HepG2 (cell line): ENCODE results near the gene TOP3B. TPM values are rescaled to one million over a fixed set of nuclear protein-coding genes. Genes with fewer than 3 reads are reported as not detected.

ENCODE experiments used
- ATAC-seq: fragments of 200-7000 bp; cut with Tn5 transposase; 3 replicates; pipeline ENCODE4 v1.9.1; 2020; ENCODE audit warnings: mild to moderate bottlenecking, moderate library complexity
- BruUV-seq: library from RNA; stranded (reverse); fragments of 400-500 nt; replicated peaks from 2 replicates; lab custom pipeline; 2021; lab: Mats Ljungman, UMichigan
- CTCF ChIA-PET: fragments of 300-600 bp; formaldehyde crosslinking; extraction: SDS; loops from one replicate; lab custom pipeline; 2021; ENCODE audit warnings: low total read pairs, inconsistent platforms, low intra/inter-chr PET ratio; lab: Yijun Ruan, JAX
- POLR2A ChIA-PET: fragments of 350-600 bp; sonication (Branson Sonifier 250); formaldehyde crosslinking; loops from one replicate; lab custom pipeline; 2020; ENCODE audit warnings: antibody characterized with exemption, inconsistent platforms; lab: Yijun Ruan, JAX
- DNase-seq: peaks from one replicate; pipeline ENCODE4 v3.0.0-alpha.2; 2015; ENCODE audit warnings: low spot score
- FAIRE-seq: peaks from 3 replicates; lab custom pipeline; 2011; peaks lifted over from hg19 to GRCh38; lab: Jason Lieb, UNC
- H2AFZ ChIP-seq: one replicate; pipeline ENCODE4 v1.6.1; 2011; ENCODE audit warnings: low read length, inconsistent platforms
- H3K27ac ChIP-seq: fragments of 300-600 bp; 3 replicates; pipeline ENCODE4 v1.8.0; 2011; ENCODE audit warnings: mixed run types, mild to moderate bottlenecking, mixed read lengths, low read length, inconsistent platforms; ENCODE audit not compliant: insufficient read depth; ENCODE audit errors: extremely low read length
- H3K27me3 ChIP-seq, 2 experiments: fragments of 200-600 bp in 1 of 2; 2 replicates in 1 of 2; 3 replicates in 1 of 2; pipeline versions ENCODE4 v1.6.0 to v1.8.0; 2011; ENCODE audit warnings: low read length in 2 of 2, mild to moderate bottlenecking in 2 of 2, moderate library complexity in 2 of 2, inconsistent platforms in 1 of 2; ENCODE audit not compliant: insufficient read depth in 2 of 2, control insufficient read depth in 1 of 2
- H3K36me3 ChIP-seq, 2 experiments: fragments of 200-600 bp in 1 of 2; replicated peaks in 1 of 2; 2 replicates in 1 of 2; 3 replicates in 1 of 2; pipeline versions ENCODE4 v1.5.1 to v1.8.0; 2011; ENCODE audit warnings: low read length in 2 of 2, inconsistent platforms in 1 of 2; ENCODE audit not compliant: insufficient read depth in 2 of 2, control insufficient read depth in 1 of 2
- H3K4me1 ChIP-seq: 2 replicates; pipeline ENCODE4 v1.5.1; 2012; ENCODE audit warnings: low read length, inconsistent platforms; ENCODE audit not compliant: insufficient read depth
- H3K4me2 ChIP-seq: 2 replicates; pipeline ENCODE4 v1.6.0; 2011; ENCODE audit warnings: low read depth, low read length, inconsistent platforms
- H3K4me3 ChIP-seq, 3 experiments: fragments of 200-600 bp in 1 of 3; sonication (generic), shearing (Covaris generic) in 1 of 3; replicated peaks in 1 of 3; 2 replicates each; pipeline ENCODE4 v1.5.1; 2011 to 2016; ENCODE audit warnings: low read length in 3 of 3, inconsistent platforms in 2 of 3, low read depth in 2 of 3, mild to moderate bottlenecking in 2 of 3, control low read depth in 1 of 3, mixed read lengths in 1 of 3; ENCODE audit not compliant: insufficient read depth in 1 of 3
- H3K79me2 ChIP-seq: one replicate; pipeline ENCODE4 v1.6.1; 2011; ENCODE audit warnings: low read length, inconsistent platforms; ENCODE audit not compliant: insufficient read depth
- H3K9ac ChIP-seq: 2 replicates; pipeline ENCODE4 v1.6.0; 2011; ENCODE audit warnings: mild to moderate bottlenecking, low read depth, low read length, inconsistent platforms; ENCODE audit not compliant: insufficient read depth
- H3K9me3 ChIP-seq: 2 replicates; pipeline ENCODE4 v1.5.1; 2012; ENCODE audit warnings: mild to moderate bottlenecking, low read length
- H4K20me1 ChIP-seq: 2 replicates; pipeline ENCODE4 v1.6.0; 2011; ENCODE audit warnings: inconsistent platforms, mild to moderate bottlenecking, low read length, moderate library complexity; ENCODE audit not compliant: insufficient read depth
- CREB1 ChIP-seq, 2 experiments: fragments of 450-650 bp in 1 of 2; IDR thresholded peaks; 2 replicates each; pipeline ENCODE4 v1.6.1; 2016 to 2017; ENCODE audit warnings: control low read depth in 1 of 2, mild to moderate bottlenecking in 1 of 2, missing compliant biosample characterization in 1 of 2, missing genetic modification characterization in 1 of 2
- DPF2 ChIP-seq: sonication (generic); formaldehyde crosslinking; IDR thresholded peaks from 2 replicates; pipeline ENCODE4 v1.4.0; 2020; ENCODE audit warnings: mild to moderate bottlenecking, low read depth, missing genetic modification reagents, borderline replicate concordance
- KMT2A ChIP-seq: sonication (generic); formaldehyde crosslinking; IDR thresholded peaks from 2 replicates; pipeline ENCODE4 v1.4.0; 2020; ENCODE audit warnings: missing genetic modification reagents
- MXD4 ChIP-seq: IDR thresholded peaks from 2 replicates; pipeline ENCODE4 v1.6.1; 2016; ENCODE audit warnings: mild to moderate bottlenecking, missing biosample characterization, missing genetic modification reagents
- MYC ChIP-seq: sonication (generic); formaldehyde crosslinking; IDR thresholded peaks from 2 replicates; pipeline ENCODE4 v1.9.0; 2021; ENCODE audit warnings: missing genetic modification reagents, borderline replicate concordance
- PHF5A ChIP-seq: IDR thresholded peaks from one replicate; pipeline ENCODE4 v1.6.1; 2018; ENCODE audit warnings: low read depth, missing genetic modification reagents; ENCODE audit not compliant: unreplicated experiment
- SUZ12 ChIP-seq: fragments of 150-350 bp; IDR thresholded peaks from 2 replicates; pipeline ENCODE4 v1.6.1; 2014; ENCODE audit warnings: low read depth, low read length
- THAP11 ChIP-seq: IDR thresholded peaks from 2 replicates; pipeline ENCODE4 v1.6.1; 2016; ENCODE audit warnings: missing biosample characterization, missing genetic modification reagents
- ZBTB7B ChIP-seq: sonication (generic); formaldehyde crosslinking; IDR thresholded peaks from 2 replicates; pipeline ENCODE4 v1.4.0; 2020; ENCODE audit warnings: missing genetic modification reagents
- ZNF17 ChIP-seq: sonication (generic); formaldehyde crosslinking; IDR thresholded peaks from 2 replicates; pipeline ENCODE4 v1.5.0; 2020; ENCODE audit warnings: mild to moderate bottlenecking, missing genetic modification reagents
- ZNF282 ChIP-seq: fragments of 450-650 bp; IDR thresholded peaks from 2 replicates; pipeline ENCODE4 v1.6.1; 2018; ENCODE audit not compliant: partially characterized antibody
- ZNF382 ChIP-seq: sonication (generic); formaldehyde crosslinking; IDR thresholded peaks from 2 replicates; pipeline ENCODE4 v1.5.0; 2020; ENCODE audit warnings: missing genetic modification reagents, mild to moderate bottlenecking, borderline replicate concordance
- ZNF574 ChIP-seq: sonication (generic); formaldehyde crosslinking; IDR thresholded peaks from 2 replicates; pipeline ENCODE4 v1.4.0; 2020; ENCODE audit warnings: missing genetic modification reagents
- WGBS: methylation state at CpG from one replicate; pipeline ENCODE4 v1.1.6; 2017; ENCODE audit warnings: low lambda C conversion rate; 5-methylcytosine and 5-hydroxymethylcytosine counted together
- in situ Hi-C: cut with HindIII; loops from 2 replicates; pipeline ENCODE4 v1.10.0; 2017; ENCODE audit warnings: low pct_unique_long_range_greater_than_20kb; ENCODE audit not compliant: extremely low pct_ligation_motif_present
- intact Hi-C: fragments of 100-400 bp; cut with micrococcal nuclease; formaldehyde crosslinking; loops from one replicate; pipeline ENCODE4 v1.10.0; 2022; ENCODE audit not compliant: unreplicated experiment
- polyA plus RNA-seq, 8 experiments: library from polyadenylated mRNA; depleted of rRNA in 3 of 8; stranded (reverse) in 7 of 8; unstranded in 1 of 8; fragments of >200 nt; fragmentation: Illumina TruSeq in 4 of 8; extraction: Trizol in 4 of 8; gene quantifications; 2 replicates each; pipeline versions ENCODE4 v1.2.1 to v1.2.3, GENCODE V29; 2011 to 2016; ENCODE audit warnings: low read depth in 4 of 8, missing spikeins in 1 of 8, mixed read lengths in 1 of 8; ENCODE audit not compliant: insufficient read depth in 1 of 8
- total RNA-seq, 5 experiments: library from RNA; depleted of rRNA; stranded (reverse); fragments of >200 nt; fragmentation: Illumina TruSeq; extraction: Trizol; gene quantifications; 2 replicates each; pipeline ENCODE4 v1.2.3, GENCODE V29; 2016; ENCODE audit warnings: low read depth in 1 of 5
- TF ChIP-seq, protein P1 (sequence below): sonication (generic); formaldehyde crosslinking; IDR thresholded peaks from 2 replicates; pipeline ENCODE4 v1.5.0; 2020; ENCODE audit warnings: mild to moderate bottlenecking, missing genetic modification reagents
- TF ChIP-seq, protein P2 (sequence below): sonication (generic); formaldehyde crosslinking; IDR thresholded peaks from 2 replicates; pipeline ENCODE4 v1.4.0; 2020; ENCODE audit warnings: missing genetic modification reagents
- TF ChIP-seq, protein P3 (sequence below): sonication (generic); formaldehyde crosslinking; IDR thresholded peaks from 2 replicates; pipeline ENCODE4 v1.5.0; 2020; ENCODE audit warnings: missing genetic modification reagents

The TOP3B gene
- total and polyA plus RNA-seq, 2 of the 13 experiments (the other 11 are each of a cell fraction or from before 2014, with no cell fraction given): 28.5 to 29.7 TPM

GRCh38 chr22:22022255-22022840 lies 39.8 kb upstream of the TOP3B start:
- ATAC-seq (no peak), DNase-seq (no peak), FAIRE-seq (no peak)
- CTCF ChIA-PET: no interaction called here
- BruUV-seq: no TSS peak
- intact Hi-C loops: no loop called here
- Histone ChIP-seq H3K9me3 (no peaks in the 10 kb centered on the region), H3K4me2 (no peak overlapping the region), H3K27me3 (peaks cover 0 to 33% of the 10 kb centered on the region in 2 experiments; a peak in 4 of 5 replicates), H2AFZ (no peak overlapping the region), H3K36me3 (no peaks in the 10 kb centered on the region), H3K4me3 (no peak overlapping the region), H3K9ac (no peak overlapping the region), H4K20me1 (no peaks in the 10 kb centered on the region), H3K27ac (no peak overlapping the region), H3K79me2 (no peaks in the 10 kb centered on the region), H3K4me1 (no peaks in the 10 kb centered on the region)
- in situ Hi-C loops: no loop called here
- POLR2A ChIA-PET: no interaction called here
- WGBS: 19% methylated on average over 3 of the region's 5 CpGs
- TF ChIP-seq MXD4 (CRISPR knock-in tag): no peak
- no peak for TF ChIP-seq ZNF382 (CRISPR knock-in tag)
- no peak for TF ChIP-seq ZNF282
- TF ChIP-seq, protein P1, sequence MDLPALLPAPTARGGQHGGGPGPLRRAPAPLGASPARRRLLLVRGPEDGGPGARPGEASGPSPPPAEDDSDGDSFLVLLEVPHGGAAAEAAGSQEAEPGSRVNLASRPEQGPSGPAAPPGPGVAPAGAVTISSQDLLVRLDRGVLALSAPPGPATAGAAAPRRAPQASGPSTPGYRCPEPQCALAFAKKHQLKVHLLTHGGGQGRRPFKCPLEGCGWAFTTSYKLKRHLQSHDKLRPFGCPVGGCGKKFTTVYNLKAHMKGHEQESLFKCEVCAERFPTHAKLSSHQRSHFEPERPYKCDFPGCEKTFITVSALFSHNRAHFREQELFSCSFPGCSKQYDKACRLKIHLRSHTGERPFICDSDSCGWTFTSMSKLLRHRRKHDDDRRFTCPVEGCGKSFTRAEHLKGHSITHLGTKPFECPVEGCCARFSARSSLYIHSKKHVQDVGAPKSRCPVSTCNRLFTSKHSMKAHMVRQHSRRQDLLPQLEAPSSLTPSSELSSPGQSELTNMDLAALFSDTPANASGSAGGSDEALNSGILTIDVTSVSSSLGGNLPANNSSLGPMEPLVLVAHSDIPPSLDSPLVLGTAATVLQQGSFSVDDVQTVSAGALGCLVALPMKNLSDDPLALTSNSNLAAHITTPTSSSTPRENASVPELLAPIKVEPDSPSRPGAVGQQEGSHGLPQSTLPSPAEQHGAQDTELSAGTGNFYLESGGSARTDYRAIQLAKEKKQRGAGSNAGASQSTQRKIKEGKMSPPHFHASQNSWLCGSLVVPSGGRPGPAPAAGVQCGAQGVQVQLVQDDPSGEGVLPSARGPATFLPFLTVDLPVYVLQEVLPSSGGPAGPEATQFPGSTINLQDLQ: no peak
- TF ChIP-seq THAP11 (CRISPR knock-in tag): no peak
- no peak for TF ChIP-seq PHF5A (CRISPR knock-in tag)
- TF ChIP-seq ZBTB7B (CRISPR knock-in tag): no peak
- no peak for TF ChIP-seq MYC
- TF ChIP-seq, protein P2, sequence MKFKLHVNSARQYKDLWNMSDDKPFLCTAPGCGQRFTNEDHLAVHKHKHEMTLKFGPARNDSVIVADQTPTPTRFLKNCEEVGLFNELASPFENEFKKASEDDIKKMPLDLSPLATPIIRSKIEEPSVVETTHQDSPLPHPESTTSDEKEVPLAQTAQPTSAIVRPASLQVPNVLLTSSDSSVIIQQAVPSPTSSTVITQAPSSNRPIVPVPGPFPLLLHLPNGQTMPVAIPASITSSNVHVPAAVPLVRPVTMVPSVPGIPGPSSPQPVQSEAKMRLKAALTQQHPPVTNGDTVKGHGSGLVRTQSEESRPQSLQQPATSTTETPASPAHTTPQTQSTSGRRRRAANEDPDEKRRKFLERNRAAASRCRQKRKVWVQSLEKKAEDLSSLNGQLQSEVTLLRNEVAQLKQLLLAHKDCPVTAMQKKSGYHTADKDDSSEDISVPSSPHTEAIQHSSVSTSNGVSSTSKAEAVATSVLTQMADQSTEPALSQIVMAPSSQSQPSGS (CRISPR knock-in tag): no peak
- TF ChIP-seq, protein P3, sequence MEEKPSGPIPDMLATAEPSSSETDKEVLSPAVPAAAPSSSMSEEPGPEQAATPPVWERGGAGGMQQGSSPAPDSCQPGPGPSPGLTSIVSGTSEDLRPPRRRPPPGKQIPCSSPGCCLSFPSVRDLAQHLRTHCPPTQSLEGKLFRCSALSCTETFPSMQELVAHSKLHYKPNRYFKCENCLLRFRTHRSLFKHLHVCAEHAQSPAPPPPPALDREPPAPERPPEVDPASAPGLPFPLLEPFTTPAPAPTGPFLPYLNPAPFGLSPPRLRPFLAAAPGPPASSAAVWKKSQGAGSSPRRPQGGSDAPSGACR (CRISPR knock-in tag): no peak
- no peak for TF ChIP-seq CREB1 (IDR thresholded peaks at IDR 0.05)
- no peak for TF ChIP-seq CREB1 (CRISPR knock-in tag; IDR thresholded peaks at IDR 0.05)
- TF ChIP-seq SUZ12: no peak
- no peak for TF ChIP-seq DPF2 (CRISPR knock-in tag)
- TF ChIP-seq ZNF574 (CRISPR knock-in tag): no peak
- no peak for TF ChIP-seq KMT2A (CRISPR knock-in tag)
- TF ChIP-seq ZNF17 (CRISPR knock-in tag): no peak
